Hypothalamus (tissue), 51 donors: ENCODE results near the gene CNPY4.

Experiments
- DNase-seq, 51 donors: peaks; one replicate each; lab custom pipeline; 2025; lab: John Stamatoyannopoulos, UW

The CNPY4 gene

DNA sequence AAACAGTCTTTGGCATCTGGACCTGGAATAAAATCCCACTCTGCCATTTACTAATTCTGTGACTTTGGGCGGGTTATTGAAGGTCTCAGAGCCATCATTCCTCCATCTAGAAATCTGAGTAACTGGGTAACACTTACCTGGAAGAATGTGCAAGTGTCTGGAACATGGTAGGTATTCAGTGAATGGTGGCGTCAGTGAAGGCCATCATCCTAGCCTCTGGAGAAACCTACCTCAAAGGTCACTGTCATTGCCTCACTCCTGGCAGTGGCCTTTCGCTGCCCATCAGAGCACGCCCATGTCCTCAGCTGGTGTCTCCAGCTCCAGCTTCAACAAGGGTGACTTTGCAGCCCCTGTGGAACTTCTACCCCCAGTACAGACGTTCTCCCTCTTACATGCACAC lies 44.4 kb downstream of the CNPY4 start:
- DNase-seq = no peak

DNA sequence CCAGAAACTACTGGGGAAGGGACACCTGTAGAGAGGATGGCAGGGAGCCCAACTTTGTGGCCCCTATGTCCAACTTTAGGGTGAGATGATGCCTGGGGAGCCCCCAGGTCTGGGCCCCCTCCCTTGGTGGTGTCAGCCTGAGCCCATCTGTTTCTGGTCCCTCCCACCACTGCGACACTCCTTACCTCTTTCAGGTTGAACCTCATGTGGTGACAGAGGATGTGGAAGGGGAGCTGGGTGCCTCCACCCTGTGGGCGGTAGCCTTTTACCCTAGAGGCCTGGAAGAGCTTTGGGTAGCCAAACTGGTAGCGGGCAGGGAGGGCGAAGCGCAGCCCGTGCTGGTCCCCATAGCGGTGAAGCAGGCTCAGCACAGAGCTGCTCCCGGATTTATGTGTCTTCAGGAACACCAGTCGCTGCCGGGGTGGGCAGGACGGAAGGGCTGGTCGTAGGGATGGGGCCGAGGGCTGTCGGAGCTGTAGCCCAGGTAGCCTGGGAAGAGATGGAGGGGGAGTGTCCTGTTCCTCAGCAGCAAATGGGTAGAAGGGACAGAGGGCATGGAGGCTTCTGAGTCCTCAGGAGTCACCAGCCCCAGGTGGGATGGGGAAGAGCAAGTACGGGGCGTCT lies 47.0 kb downstream of the CNPY4 start:
- DNase-seq = no peak

DNA sequence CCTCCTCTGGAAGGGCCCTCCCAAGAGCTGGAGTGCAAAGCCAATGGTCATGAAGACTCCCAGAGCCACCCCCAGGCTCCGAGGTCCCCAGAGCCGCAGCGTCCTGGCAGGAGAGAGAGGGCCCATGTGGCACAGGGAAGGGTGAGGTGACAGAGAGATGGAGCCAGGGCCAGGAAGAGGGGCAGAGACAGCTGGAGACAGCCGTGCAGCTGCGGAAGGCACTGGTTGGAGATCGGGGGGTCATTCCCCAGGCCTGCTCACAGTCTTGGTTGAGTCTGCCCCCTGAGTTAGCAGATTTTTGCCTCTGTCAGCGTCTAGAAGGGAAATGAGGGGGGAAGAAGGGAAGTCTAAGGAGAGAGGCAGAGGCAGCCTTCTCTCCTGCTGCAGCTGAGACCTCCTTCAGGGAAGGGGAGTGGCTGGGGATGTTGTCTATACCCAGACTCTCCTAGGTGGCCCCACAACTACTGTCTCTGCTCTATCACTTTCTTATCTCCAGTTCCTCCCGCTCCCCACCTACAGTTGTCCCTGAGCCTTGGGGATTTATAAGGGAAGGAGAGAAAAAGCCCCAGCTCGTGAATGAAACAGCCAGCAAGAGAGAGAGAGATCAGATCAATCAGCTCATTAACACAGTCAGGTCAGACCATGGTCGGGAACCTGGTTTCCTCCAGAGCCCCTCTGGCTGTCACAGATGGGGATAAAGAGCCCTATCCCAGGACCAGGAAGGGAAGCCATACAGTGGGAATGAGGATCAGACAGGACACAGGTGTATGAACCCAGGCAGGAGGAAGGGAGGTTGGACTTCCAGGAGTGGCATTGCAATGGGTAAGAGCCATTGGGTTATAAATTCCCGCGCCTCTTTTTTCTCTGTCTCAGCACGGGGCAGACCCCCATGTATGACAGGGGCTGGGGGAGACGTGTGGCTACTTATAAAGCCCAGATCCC lies 47.8 kb downstream of the CNPY4 start:
- no peak for DNase-seq

DNA sequence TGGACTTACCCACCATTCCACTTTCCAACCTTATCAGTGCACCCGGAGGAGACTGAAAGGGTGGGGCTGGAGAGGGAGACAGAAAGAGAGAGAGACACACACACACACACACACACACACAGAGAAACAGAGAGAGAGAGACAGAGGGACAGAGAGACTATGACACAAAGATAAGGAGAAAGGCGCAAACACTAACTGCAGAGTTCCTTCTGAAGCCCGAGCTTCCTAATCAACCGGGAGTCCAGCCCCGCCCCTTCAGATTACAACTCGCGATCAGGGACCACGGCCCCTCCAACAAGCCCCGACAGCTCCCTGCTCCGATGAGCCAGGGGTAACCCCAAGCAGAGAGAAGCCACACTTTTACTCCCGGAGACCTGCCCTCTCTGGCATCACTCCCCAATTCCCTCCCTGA lies 48.5 kb downstream of the CNPY4 start:
- no peak for DNase-seq

DNA sequence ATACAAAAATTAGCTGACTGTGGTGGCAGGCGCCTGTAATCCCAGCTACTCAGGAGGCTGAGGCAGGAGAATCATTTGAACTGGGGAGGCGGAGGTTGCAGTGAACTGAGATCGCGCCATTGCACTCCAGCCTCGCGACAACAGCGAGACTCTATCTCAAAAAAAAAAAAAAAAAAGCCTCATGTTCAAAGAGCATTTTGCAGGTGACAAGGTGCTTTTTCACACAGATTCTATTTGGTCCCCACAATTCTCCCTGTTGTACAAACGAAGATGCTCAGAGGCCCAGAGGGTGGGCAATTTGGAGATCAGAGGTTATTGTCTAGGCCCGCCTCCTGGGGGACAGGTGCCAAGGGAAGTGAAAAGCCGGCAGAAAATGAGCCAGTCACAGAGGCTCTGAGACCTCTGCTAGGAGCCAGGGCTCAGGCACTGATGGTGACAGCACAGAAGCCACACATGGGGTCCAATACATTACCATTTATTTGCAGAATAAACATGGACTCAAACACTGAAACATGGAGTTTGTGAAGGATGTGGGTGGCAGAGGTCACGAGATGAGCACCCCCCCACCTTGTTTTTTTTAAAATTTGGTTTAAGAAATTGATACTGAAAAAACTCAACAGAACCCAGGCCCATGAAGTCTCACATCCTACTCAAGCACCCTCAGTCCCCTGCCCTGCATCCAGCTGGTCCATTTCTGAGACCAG lies 49.9 kb downstream of the CNPY4 start:
- no peak for DNase-seq

DNA sequence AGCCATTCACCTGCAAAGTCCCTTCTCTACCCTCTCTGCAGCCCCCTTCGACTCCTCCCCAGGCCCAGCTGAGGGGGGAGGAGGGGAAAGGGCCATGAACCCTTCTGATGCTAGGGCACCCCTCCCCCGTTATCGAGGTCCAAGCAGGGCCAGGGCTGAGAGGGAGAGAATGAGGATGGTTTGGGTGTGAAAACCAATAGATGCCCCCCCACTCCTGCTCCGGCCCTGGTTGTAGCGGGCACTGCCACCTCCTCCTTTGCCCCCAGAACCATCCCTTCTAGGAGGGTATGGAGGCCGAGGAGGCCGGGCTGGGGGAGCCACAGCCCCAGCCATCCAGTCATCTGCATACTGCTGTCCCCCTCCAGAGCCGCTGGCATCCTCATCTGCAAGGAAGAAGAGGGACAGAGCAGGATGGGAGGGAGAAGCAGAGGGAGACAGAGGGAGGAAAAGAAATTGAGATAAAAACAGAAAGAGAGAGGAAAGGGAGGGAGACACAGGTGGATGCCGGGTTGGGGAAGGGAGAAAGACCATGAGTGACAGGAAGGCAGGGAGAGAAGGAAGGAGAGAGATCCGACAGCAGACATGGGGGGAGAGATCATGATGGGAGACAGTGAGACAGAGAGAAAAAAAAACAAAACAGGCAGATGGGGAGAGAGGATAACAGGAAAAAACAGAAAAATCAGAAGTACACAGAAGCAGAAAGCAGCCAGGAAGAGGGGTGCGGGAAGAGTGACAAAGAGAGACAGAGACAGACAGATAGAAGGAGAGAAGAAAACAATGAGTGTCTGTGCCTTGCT lies 50.9 kb downstream of the CNPY4 start:
- DNase-seq = no peak

DNA sequence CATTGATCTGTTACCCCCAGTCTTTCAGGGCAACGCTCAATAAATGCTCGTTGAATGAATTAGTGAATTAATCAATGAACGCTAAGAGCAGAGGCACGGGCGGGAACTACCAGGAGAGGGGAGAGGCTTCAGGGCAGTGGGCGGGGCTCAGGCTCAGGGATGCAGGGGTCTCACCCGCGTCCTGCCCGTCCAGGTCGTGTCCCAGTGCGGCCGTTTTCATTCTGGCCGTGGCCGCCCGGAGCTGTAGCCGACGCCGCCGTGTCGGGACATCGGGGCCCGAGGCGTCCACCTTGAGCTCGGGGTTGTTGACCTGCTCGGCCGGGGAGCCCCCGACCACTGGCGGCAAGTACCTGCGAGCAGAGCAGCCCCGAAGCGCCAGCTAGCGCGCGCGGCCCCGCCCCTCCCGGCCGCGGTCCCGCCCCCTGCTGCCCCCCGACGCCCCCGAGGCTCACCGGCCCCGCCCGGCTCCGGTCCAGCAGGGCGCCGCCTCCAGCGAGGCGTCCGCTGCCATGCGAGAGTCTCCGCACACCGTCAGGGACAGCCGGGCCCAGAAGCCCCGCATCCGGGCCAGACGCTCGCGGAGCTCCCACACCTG lies 51.8 kb downstream of the CNPY4 start:
- peak in 1 of 51 donors; percentile 15 for DNase-seq

DNA sequence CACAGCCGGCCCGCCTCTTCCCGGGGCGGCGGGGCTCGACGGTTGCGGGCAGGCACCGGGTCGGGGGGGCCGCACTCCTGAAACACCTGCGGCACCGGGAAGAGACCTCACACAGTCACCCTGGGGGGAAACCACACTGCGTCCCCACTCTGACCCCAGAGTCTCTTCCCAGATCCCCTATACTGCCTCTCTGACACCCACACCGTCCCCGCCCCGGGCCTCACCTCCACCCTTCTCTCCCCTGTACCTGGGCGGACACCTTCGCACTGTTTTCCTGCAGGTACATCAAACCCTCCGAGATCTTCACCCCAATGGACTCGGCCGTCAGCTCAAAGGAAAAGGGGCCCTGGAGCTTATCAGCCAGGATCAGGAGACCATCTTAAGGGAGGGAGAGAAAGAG lies 52.4 kb downstream of the CNPY4 start:
- DNase-seq = no peak

DNA sequence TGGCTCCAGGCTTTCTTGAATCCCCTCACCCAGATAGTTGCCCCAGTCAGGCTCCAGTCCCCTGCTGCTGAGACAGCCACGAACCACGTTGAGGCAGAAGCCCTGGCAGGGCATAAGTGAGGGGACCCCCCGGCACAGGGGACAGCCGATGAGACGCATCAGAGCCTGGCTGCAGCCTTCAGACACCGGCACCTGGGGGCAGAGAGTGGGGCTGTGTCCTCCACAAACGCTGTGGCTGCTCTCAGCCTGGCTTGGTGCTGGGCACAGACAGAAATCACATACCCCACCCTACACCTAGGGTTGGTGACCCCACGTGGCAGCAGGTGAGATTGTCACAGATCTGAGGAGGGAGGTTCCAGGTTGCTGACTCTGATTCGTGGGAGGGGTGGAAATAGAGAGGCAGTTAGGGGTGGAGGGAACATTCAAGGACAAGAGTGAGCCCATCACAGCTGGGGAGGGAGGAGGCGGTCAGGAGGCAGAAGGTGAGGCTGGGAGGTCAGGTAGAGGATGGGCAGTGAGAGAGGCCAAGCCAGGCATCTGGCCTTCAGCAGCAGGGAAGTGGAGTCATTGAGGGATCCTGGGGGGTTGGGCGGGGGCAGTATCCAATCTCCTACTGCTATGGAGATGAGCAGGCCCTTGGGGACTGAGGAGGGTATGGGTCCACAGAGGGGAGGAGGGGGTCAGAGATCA lies 54.5 kb downstream of the CNPY4 start:
- no peak for DNase-seq

DNA sequence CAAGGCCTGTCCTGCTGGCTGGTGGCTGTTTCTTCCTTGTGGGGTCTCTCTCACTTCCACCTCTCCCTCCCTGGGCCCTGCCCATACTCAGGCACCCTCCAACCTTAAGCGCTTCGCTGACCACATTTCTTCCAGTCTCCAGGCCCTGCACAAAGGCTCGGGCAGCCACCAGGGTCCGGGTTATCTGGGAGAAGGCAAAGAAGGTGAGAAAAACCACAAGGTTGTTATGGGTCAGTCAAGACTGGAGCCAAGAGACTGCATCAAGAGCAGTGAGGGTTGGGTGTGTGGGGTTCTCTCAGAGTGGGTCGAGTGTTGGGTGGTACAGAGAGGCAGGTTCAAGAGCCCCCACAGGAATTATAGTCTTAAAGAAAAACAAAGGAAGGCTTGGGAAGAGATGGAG lies 55.1 kb downstream of the CNPY4 start:
- no peak for DNase-seq
